Measurements from ENCODE around the gene ALG12. TPM values are rescaled to one million over a fixed set of nuclear protein-coding genes. Genes with fewer than 3 reads are reported as not detected.

Gene ALG12
- total RNA-seq, 1 experiment from 2014 or later = 13.9 TPM

DNA sequence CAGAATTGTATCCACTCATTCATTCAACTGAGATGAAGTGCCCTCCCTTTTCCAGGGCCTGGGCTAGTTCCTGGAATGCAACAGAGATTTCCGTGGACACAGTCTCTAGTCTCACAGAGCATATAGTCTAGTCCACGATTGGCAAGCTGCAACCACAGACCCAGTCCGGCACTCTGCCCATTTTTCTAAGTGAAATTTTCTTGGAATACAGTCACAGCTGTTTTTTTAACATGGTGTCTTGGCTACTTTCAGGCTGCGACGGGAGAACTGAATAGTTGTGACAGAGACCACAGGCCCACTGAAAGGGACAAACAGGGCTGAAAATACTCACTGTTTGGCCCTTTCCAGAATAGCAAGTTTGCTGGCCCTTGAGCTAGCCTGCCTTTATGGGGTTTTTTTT lies 29.2 kb downstream of the ALG12 start:
- no peak for DNase-seq (ENCODE audit: low spot score)

DNA sequence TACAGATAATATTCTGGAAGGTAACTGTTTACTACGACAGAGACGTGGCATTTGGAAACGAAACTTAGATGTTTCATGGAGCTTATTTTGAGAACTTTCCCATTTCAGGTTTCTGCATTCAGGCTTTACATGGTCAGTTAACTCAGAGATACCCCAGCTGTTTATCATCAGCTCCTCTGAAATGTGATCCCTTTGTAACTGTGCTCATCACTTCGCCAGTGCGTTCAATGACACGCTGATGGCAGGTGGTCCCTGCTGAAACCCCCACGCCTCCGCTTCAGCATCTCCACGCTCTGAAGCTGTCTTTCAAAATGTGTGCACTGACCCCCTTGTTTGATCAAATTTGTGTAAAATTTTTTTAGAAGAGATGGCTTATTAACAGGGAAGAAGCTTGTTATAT lies 30.5 kb downstream of the ALG12 start:
- DNase-seq (ENCODE audit: low spot score) = no peak

DNA sequence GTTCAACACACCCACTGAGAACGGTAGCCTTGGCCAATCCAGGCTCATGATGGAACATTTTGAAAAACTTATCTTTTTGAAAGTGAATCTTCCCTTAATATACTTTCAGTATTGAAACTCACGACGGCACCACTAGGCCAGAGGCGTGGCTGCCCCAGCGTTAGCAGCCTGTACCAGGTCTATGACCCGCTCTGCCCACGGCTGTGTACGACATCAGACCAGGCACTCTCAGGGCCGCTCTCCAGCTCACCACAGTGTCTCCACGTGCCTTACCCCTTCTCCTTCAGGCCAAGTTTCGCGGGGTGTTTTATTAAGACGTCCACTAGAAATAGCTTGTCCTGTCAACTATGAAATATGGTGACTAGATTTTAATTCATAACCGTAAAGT lies 31.2 kb downstream of the ALG12 start:
- DNase-seq (ENCODE audit: low spot score) = no peak

DNA sequence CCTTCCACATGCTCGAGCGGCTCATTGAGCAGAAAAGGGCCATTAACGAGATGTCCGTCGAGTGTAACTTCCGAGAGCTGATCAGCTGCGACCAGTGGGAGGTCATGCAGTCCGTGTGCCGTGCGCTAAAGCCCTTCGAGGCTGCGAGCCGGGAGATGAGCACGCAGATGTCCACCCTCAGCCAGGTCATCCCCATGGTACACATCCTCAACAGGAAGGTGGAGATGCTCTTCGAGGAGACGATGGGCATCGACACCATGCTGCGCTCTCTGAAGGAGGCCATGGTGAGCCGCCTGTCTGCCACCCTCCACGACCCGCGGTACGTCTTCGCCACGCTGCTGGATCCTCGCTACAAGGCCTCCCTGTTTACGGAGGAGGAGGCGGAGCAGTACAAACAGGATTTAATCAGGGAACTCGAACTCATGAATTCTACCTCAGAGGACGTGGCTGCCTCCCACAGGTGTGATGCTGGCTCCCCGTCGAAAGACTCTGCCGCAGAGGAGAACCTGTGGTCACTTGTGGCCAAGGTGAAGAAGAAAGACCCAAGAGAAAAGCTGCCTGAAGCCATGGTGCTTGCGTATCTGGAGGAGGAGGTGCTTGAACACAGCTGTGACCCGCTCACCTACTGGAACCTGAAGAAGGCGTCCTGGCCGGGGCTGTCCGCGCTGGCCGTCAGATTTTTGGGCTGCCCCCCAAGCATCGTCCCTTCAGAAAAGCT lies 31.7 kb downstream of the ALG12 start:
- no peak for DNase-seq (ENCODE audit: low spot score)

DNA sequence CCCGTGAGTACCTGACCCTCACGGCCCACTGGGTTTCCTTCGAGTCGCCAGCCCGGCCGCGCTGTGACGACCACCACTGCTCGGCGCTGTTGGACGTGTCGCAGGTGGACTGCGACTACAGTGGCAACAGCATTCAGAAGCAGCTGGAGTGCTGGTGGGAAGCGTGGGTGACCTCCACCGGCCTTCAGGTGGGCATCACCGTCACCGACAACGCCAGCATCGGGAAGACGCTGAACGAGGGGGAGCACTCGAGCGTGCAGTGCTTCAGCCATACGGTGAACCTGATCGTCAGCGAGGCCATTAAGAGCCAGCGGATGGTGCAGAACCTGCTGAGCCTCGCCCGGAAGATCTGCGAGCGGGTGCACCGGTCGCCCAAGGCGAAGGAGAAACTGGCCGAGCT lies 32.4 kb downstream of the ALG12 start:
- DNase-seq (ENCODE audit: low spot score) = no peak

DNA sequence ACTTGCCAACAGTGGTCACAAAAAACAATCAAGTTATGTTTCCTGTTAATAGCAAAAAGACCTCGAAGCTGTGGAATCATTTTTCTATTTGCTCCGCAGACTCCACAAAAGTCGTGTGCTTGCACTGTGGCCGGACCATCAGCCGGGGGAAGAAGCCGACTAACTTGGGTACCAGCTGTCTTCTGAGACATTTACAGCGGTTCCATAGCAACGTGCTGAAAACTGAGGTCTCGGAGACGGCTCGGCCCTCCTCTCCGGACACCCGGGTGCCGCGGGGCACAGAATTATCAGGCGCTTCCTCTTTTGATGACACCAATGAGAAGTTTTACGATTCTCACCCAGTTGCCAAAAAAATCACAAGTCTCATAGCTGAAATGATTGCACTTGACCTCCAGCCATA lies 33.0 kb downstream of the ALG12 start:
- DNase-seq (ENCODE audit: low spot score) = no peak

DNA sequence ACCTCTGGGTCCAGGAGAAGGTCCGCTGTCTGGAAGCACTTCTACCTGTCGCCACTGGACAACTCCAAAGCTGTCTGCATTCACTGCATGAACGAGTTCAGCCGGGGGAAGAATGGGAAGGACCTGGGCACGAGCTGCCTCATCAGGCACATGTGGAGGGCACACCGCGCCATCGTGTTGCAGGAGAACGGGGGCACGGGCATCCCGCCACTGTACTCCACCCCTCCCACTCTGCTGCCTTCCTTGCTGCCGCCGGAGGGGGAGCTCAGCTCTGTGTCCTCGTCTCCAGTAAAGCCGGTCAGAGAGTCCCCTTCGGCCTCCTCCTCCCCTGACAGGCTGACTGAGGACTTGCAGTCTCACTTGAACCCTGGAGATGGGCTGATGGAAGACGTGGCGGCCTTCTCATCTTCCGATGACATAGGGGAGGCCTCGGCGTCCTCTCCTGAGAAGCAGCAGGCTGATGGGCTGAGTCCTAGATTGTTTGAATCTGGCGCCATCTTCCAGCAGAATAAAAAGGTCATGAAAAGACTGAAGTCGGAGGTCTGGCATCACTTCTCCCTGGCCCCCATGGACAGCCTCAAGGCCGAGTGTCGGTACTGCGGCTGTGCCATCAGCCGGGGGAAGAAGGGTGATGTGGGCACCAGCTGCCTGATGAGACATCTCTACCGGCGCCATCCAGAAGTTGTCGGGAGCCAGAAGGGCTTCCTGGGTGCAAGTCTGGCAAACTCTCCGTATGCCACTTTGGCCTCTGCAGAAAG lies 33.6 kb downstream of the ALG12 start:
- DNase-seq (ENCODE audit: low spot score) = no peak

DNA sequence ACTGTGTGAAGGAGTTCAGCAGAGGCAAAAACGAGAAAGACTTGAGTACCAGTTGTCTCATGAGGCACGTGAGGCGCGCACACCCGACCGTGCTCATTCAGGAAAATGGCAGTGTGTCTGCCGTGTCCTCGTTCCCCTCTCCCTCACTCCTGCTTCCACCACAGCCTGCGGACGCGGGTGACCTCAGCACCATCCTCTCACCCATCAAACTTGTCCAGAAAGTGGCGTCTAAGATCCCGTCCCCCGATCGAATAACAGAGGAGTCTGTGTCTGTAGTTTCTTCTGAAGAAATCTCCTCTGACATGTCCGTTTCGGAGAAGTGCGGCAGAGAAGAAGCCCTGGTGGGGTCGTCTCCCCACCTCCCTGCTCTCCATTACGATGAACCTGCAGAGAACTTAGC lies 34.2 kb downstream of the ALG12 start:
- DNase-seq (ENCODE audit: low spot score) = no peak

DNA sequence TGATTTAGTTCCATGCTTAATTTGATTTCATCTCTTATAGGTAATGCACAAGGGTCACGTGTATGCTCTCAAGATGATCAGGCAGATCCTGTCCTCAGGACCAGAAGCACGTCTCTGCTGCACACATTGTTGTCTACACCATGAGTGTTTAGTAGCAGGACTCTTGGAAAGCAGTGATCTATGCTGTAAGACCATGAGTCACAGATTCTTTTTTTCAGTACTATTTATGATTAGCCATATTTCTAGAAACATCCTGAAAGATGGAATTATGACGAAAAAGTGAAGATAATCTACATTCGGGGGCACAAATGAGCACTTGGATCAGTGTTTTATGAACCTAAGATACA lies 35.0 kb downstream of the ALG12 start:
- no peak for DNase-seq (ENCODE audit: low spot score)

DNA sequence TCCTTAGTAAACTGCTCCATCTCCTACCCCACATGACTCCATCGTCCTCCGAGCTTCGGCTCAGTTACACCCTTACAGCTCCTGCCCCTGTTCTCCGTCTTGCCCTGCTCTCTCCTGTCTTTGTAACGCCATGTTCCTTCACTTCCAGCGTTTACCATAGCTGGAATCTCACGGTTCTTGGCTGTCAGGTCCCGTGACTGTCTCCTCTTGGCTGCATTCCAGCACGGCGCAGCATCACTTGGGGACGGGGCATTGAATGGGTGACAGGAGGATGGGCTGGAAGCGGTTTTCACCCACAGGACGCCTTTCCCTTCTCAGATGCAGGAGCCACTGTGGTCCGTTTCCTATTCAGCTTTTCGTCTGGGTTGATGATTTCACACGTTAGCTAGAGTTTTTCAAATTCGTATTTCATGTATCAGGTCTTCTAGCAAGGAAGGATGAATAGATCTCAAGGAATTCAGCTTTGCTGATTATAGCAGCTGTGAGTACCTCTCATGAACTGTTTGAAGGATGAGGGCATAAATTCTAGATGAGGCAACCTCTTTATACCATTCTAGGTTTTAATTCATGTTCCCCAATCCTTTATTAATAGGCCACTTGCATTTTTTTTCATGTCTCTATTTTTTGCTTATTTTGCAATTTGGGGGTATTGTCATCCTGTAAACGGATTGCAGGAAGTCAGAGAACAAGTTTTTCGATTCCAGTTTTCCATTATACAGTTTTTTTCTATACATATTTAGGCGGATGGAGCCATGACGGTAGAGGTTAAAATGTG lies 35.5 kb downstream of the ALG12 start:
- DNase-seq (ENCODE audit: low spot score) = no peak

DNA sequence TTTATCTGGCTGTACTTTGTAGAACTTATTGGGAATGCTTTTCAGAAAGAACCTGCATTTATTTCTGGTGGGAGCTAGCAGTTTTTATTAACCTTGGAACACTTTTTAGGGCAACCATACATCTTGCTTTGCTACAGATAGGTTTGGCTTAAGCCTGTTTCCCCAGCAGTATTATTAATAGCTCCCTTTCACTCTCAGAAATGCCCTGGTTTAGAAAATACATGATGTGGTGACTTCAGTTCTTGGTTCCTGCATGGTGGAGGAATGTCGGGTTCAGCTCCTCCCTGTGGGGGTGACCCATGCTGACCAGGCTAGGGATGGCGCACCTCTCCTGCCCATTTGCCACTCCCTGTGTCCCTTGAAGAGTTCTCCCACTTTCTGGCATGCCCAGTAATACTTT lies 36.4 kb downstream of the ALG12 start:
- DNase-seq (ENCODE audit: low spot score) = no peak

DNA sequence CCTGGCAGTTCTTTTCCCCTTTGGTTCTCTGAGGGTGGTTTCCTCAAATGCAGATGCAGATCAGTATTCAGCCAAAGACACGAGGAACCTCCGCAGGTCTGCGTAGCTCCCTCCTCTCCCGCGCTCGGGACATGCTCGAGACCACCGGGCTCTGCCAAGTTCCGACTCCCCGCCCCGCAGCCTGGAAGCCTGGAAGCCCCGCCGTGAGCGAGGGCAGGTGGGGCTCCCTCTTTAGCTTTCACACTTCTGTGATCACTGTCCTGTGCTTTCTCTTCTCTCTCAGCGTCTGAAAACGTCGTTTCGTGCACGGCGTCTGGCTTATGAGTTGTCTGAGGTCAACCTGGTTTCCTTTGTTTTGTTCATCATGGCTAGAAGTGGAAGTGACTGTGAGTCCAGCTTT lies 38.0 kb downstream of the ALG12 start:
- DNase-seq (ENCODE audit: low spot score) = no peak

DNA sequence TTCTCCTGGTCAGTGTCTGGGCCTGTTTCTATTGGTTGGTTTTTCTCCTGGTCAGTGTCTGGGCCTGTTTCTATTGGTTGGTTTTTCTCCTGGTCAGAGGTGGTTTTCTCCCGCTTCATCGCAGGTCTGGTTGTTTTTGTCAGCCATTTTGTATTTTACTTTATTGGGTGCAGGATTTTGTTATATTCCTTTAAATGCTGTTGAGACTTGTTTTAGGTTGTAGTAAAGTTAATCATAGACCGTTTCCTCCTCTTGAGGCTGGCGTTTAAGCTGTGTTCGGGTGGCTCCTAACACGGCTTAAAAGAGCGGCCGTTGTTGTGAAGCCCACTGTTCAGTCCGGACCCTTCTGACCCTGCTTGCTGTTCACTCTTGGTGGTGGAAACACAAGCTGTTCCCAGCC lies 38.4 kb downstream of the ALG12 start:
- no peak for DNase-seq (ENCODE audit: low spot score)

DNA sequence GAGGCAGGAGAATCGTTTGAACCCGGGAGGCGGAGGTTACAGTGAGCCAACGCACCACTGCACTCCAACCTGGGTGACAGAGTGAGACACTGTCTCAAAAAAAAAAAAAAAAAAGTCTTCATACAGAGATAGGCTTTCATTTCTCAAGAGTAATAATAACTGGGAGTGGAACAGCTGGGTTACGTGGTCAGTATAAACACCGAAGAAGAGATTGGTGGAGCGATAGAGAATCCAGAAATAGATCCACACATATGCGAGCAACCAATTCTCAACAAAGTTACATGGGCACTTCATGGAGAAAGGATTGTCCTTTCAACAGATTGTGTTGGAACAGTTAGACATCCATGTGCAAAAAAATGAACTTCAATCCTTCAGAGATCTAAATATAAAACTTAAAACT lies 40.0 kb downstream of the ALG12 start:
- DNase-seq (ENCODE audit: low spot score) = no peak

DNA sequence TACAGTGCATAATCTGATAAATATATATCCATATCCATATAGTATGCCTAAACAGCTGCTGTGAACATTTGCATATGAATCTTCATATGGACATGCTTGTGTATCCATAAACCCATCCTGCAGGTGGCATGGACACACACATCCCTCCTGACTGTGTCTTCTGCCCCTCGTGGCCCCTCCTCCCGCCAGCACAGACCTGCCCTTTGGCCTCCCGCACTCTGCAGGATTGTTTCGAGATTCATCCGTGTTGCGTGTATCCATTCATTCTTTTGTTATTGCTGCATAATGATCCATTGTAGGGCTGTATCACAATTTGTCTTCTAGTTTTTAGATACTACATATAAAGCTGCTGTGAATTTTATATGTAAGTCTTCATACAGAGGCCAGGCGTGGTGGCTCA lies 40.6 kb downstream of the ALG12 start:
- DNase-seq (ENCODE audit: low spot score) = no peak

DNA sequence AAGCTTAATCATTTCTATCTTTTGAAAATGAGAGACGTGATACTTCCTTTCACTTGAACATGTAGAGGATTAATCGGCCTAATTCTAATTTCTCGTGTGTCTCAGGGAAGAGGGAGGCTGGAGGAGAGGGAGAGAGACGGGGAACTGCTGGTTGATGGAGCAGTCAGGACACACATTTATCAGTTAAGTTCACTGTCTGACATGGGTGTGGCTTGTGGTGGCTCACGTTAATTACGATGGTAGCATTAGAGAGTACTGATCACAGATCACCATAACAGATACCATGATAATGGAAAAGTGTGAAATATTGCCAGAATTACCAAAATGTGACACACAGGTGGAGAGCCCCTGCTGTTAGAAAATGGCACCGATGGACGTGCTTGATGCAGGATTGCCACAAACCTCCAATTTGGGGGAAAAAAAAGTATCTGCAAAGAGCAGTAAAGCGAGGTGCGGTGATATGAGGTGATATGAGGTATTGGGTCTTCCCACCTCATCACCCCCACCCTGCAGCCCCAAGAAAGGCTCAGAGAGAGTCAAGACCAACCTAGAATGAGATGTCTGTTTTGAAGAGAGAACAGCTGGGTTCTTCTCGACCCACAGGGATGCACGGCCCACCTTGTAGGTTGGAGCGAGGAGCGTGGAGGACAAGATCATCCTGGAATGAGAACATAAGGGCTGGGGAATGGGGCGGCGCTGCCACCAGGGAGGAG lies 44.9 kb downstream of the ALG12 start:
- no peak for DNase-seq (ENCODE audit: low spot score)

DNA sequence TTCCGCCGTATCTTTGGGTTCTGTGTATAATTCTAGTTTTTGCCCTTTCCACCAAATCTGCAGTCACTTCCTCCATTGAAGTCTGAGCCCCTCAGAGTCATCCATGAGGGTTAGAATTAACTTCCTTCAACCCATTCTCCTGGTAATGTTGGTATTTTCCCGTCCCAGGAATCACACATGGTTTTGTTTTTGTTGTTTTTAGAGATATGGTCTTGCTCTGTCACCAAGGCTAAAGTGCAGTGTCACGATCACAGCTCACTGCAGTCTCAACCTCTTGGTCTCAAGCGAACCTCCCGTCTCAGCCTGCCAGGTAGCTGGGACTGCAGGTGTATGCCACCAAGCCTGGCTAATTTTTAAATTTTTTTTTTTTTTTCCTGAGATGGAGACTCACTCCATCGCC lies 45.9 kb downstream of the ALG12 start:
- DNase-seq (ENCODE audit: low spot score) = no peak

DNA sequence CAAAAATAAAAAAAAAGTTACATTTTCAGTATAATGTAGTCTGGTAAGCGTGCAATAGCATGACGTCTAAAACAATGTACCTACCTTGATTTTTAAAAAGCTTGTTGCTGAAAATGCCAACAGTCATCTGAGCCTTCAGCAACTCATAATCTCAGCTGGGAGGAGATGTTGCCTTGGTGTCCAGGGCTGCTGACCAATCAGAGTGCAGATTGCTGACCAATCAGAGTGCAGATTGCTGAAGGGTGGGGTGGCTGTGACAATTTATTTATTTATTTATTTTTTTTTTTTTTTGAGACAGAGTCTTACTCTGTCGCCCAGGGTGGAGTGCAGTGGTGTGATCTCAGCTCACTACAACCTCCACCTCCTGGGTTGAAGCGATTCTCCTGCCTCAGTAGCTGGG lies 46.8 kb downstream of the ALG12 start:
- DNase-seq (ENCODE audit: low spot score) = no peak

DNA sequence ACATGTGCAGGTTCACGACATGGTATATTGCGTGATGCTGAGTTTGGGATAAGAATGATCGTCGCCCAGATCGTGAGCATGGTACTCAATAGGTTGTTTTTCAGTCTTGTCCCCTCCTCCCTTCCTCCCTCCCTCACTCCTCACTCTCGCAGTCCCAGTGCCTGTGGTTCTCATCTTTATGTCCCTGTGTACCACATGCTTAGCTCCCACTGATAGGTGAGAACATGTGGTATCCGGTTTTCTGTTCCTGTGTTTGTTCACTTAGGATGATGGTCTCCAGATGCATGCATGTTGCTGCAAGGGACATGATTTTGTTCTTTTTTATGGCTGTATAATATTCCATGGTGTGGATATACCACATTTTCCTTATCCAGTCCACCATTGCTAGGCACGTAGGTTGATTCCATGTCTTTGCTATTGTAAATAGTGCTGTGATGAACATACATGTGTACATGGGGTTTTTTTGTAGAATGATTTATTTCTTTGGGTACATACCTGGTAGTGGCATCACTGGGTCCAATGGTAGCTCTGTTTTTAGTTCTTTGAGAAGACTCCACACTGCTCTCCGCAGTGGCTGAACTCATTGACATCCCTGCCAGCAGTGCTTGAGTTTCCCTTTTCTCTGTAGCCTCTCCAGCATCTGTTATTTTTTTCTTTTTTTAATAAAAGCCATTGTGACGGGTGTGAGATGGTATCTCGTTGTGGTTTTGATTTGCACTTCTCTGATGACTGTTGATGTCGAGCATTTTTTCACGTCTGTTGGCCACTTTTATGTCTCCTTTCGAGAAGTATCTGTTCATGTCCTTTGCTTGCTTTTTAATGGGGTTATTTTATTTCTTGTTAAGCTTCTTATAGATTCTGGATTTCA lies 48.2 kb downstream of the ALG12 start:
- DNase-seq (ENCODE audit: low spot score) = no peak

DNA sequence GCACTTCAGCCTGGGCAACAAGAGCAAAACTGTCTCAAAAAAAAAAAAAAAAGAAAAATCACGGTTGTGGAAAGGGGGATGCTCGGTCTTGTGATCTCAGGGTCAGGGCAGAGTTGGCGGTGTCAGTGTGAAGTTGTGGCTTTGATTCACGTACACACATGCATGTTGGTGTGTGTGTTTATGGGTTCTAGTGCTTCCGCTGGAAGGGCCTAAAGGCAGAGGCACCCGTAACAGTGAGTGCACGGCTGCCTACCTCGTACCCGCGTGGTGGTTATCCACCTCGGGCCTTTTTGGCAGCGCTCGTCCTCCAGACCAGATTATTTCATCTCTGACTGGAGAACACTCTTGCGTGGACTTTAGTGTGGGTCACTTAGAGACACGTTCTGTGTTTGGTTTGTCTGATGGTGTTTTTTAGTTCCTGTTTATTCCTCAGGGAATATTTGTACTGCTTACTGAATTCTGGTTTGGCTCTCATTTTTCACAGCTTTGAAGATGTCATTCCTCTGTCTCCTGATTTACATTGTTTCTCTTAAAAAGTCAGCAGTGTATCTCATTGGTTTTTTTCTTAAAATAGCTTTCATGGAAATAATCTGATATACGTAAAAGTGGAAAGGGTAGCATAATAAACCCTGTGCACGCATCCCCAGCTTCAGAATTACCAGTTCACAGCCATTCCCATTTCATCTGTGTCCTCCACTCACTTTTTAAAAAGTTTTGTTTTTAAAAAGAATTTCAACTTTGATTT lies 49.0 kb downstream of the ALG12 start:
- DNase-seq (ENCODE audit: low spot score) = no peak

Measured in H4 (cell line).